ENCODE results near the gene KRT81.

The KRT81 gene

GRCh38 chr12:52291267-52291935 is at the start of gene KRT81:
KRT81 (minus strand) TSS chr12:52291534; CDS start chr12:52291465, 69 bp downstream.
- no peak for FAIRE-seq

GRCh38 chr12:52338241-52338960 is 47.1 kb upstream of the KRT81 start:
- no peak for FAIRE-seq

GRCh38 chr12:52337054-52337453 is 45.7 kb upstream of the KRT81 start:
- FAIRE-seq: no peak

GRCh38 chr12:52336641-52337040 is 45.3 kb upstream of the KRT81 start:
- FAIRE-seq: no peak

GRCh38 chr12:52335598-52336262 is 44.4 kb upstream of the KRT81 start:
- no peak for FAIRE-seq

GRCh38 chr12:52334185-52334584 is 42.9 kb upstream of the KRT81 start:
- no peak for FAIRE-seq

GRCh38 chr12:52333321-52333720 is 42.0 kb upstream of the KRT81 start:
- FAIRE-seq: no peak

- FAIRE-seq: no peak
Measured at GRCh38 chr12:52332381-52332780, 41.0 kb upstream of the KRT81 start.

GRCh38 chr12:52331833-52332232 is 40.5 kb upstream of the KRT81 start:
- no peak for FAIRE-seq

- FAIRE-seq: no peak
Measured at GRCh38 chr12:52331039-52331438, 39.7 kb upstream of the KRT81 start.

GRCh38 chr12:52327830-52328500 is 36.6 kb upstream of the KRT81 start:
- FAIRE-seq: no peak

- peak; percentile 98 for FAIRE-seq
Measured at GRCh38 chr12:52327052-52327829, 35.9 kb upstream of the KRT81 start.

GRCh38 chr12:52324153-52324444 is 32.8 kb upstream of the KRT81 start:
- FAIRE-seq: no peak

GRCh38 chr12:52323416-52324152 is 32.2 kb upstream of the KRT81 start:
- FAIRE-seq: no peak

- no peak for FAIRE-seq
Measured at GRCh38 chr12:52323001-52323400, 31.7 kb upstream of the KRT81 start.

- FAIRE-seq: no peak
Measured at GRCh38 chr12:52322069-52322468, 30.7 kb upstream of the KRT81 start.

GRCh38 chr12:52321418-52321817 is 30.1 kb upstream of the KRT81 start:
- FAIRE-seq: no peak

- FAIRE-seq: no peak
Measured at GRCh38 chr12:52320784-52321400, 29.6 kb upstream of the KRT81 start, which contains the start of gene KRT83. KRT83 (minus strand) TSS chr12:52321398; CDS start chr12:52321335, 63 bp downstream.

- no peak for FAIRE-seq
Measured at GRCh38 chr12:52319097-52319496, 27.8 kb upstream of the KRT81 start.

GRCh38 chr12:52318241-52318990 is 27.1 kb upstream of the KRT81 start:
- no peak for FAIRE-seq
